HG03575 (cell line): ENCODE data around the gene PTPRK.

ENCODE experiments used
- ATAC-seq: cut with Tn5 transposase; IDR thresholded peaks from one replicate; pipeline ENCODE4 v1.9.1; 2021; ENCODE audit not compliant: unreplicated experiment, insufficient number of reproducible peaks, low FRiP score; ENCODE audit errors: extremely low read depth

Gene PTPRK

GRCh38 chr6:128518434-128519131 is 1.8 kb downstream of the PTPRK start:
- no peak for ATAC-seq

DNA sequence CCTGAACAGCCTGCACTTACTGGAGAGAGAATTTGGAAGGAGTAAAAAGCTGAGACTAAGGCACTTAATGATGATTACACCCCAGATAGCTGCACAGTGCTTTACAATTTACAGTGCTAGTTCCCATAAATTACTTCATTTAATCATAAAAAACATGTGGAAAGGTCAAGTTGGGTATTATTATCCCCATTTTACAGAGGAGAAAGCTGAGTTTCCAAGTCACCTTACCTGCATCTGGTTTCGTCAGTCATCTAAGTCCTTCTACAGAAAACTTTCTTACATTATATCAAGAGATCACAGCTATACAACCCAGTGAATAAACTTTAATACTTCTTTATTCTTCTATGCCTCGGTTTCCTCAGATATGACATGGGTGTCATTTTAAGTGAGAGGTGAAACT is 3.3 kb downstream of the PTPRK start:
- no peak for ATAC-seq

DNA sequence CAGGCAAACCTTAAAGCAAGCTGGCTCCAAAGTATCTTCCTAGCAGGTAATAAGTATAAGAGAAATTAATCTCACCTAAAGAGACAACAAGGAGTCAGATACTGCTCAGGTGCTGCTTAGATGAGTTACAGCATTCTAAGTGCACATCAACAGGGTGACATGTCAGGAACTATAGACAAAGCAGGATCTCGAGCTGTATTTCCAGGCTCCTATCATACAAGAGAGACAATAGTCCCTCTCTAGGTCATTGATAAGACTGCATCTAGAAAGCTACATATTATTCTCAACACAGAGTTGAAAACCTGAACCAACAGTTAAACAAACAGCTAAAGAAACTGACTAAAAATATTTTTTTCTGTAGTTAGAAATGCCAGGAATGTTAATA is 3.9 kb downstream of the PTPRK start:
- no peak for ATAC-seq

DNA sequence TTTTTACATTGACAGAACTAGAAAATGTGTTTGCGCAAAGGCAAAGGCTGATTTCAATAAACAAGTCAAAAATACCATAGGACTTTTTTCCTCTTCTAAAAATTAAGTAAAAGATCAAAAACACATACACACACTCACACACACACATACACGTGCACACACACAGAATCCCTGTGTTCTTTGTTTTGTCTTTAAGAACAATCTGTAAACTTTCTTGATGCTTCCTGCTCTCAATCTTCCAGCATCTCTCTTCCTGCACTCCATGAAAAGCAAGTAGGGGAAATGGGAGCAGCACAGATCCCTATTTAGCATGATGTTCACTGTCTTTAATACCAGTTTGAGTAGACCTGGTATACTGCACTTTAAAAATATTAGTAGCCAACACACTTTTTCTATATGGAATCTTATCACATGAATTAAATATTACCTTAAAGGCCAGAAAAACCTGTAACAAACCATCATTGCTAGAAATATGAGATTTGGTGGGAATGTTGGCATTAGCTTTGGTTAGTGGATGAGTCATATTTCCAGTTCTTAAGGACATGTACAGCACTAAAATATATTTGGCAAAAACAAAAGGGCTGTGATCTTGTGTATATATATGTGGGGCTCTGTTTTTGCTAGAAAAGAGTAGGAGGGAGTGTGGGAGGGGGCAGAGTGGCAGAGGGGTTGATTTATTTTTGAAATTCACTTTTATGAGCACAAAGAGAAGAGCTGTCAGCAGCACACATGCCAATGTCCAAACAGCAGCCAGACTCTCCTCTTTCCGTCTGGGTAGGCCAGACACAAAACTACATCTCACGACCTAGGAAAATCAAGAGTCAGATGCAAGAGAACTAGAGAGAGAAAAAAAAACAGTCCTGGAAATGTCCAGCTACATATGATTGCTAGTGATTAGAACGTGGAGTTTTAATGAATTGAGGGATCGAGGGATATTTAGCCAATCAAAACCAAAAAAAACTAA is 4.6 kb downstream of the PTPRK start:
- ATAC-seq = no peak

- ATAC-seq = no peak
These were observed 6.5 kb downstream of the PTPRK start for GRCh38 chr6:128513878-128514277.

GRCh38 chr6:128512296-128512695 is 8.1 kb downstream of the PTPRK start:
- ATAC-seq = no peak

DNA sequence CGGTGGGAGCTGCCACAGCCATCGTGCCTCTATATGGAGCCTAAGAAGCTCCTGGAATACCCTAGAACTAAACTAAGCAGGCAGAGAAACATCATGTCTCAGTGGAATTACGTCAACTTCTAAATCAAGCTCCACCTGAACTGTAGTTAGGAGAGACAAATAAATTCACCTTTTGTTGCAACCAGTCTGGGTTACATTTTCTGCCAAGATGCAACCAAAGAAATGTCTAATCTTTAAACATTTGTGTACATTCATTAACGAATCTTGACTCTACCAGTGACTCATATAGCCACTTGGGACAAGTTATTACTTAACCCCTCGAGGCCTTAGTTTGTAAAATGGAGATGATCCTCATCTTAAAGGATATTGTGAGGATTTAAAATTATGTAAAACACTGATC is 8.9 kb downstream of the PTPRK start:
- ATAC-seq = no peak

DNA sequence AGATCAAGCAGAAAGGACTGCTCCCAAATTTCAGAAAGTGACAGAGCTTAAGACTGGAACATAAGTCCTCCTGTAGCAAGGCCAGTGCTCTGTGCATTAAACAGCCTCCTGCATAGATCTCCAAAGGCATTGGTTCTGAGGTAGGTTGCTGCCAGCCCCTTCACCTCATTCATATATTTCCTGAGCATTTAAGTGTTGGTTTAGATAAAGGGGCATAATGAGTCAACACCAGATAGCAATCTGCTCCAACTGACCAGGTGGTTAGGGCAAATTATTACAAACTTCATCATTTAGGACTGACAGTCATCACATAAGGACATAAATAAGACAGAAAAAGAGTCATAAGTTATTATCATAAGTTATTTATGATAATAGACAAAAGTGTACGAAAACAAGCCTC is 10.7 kb downstream of the PTPRK start:
- ATAC-seq = no peak

GRCh38 chr6:128508588-128509296 is 11.7 kb downstream of the PTPRK start:
- ATAC-seq = no peak

GRCh38 chr6:128507337-128508310 is 12.8 kb downstream of the PTPRK start:
- no peak for ATAC-seq

DNA sequence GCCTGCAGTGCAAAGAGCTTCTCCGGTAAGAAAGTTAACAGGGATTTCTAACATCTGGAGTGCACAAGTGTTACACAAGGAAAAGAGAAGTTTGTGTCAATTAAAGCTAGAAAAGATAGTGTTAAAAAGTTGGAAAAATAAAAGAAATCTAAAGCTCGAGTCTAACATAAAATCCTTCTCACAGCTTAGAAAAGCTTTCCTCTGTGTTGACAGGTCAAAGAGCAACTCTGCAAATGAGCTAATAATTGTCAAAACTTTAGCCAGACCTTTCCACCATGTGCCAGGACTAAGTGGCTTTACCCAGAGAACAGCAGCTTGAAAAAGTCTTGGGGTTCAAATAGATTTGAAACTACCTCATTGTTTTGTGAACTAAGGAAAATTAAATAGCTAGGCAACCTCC is 14.8 kb downstream of the PTPRK start:
- ATAC-seq = no peak

GRCh38 chr6:128504003-128504654 is 16.3 kb downstream of the PTPRK start:
- no peak for ATAC-seq

DNA sequence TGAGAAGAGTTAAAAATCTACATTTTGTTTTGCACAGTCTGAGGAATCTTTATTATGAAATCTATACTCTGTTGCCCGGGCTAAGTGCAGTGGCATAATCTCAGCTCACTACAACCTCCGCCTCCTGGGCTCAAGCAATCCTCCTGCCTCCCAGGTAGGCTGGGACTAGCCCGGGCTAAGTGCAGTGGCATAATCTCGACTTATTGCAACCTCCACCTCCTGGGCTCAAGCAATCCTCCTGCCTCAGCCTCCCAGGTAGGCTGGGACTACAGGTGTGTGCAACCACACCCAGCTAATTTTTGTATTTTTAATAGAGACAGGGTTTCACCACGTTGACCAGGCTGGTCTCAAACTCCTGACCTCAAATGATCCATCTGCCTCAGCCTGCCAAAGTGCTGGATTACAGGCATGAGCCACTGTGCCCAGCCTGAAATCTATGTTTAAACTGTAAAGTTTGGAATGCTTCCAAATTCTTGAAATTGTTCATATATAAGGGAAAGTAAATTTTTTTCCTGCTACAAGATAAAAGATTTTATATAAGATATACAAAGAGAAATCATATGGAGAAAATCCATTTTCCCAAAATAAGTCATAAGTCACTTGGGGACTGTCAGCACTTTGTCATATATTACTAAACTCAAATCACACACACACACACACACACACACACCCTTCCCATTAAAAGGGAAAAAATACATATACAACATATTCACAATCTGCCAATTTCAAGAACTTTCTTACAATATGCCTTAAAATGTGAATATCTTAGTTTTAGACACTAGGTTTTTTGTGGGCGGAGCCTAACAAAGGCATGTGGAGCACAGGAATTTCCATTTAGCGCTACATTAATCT is 19.4 kb downstream of the PTPRK start:
- no peak for ATAC-seq

DNA sequence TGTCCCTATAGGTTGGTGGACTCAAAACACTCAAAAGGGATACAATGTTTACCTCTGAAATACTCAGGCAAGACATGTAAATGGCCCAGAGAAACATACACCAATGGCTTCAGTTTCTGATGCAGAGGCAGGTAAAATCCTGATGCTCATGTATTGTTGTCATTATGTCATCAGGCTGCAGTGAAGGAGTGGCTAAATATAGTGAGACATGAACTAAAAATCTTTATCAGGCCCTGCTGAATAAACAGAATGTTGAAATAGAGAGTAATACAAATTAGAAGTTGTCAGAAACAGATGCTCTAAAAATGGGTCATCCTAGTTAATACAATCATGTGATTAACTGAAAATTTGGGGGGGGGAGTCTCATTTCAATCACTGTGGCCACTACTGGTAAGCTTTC is 20.4 kb downstream of the PTPRK start:
- ATAC-seq = no peak

DNA sequence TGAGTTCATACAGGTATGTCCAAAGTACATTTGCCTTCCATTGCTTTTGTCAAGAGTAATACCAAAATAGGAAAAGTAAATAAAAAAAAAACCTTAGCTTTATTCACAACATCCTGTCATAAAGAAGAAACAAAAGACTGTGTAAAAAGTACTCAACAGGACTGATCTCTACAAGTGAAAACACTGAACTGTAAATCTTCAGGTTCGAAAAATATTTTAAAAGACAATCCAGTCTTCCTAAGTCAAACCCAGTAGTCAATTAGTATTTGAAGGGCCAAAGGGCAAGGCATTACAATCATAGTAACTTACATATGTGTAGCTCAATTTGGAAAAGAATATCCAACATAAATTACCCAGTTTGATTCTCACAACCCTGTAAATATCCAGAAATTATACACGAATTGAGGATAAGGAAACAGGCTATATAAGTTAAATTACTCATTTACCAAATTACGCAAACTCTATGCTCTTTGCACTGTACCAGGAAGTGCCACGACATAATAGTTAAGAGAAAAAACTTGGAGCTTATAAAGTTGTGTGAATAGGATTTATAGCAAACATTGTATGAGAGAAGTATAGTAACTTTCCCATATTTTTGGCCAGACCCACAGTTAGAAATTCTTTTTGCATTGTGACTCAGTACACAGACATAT is 21.2 kb downstream of the PTPRK start:
- ATAC-seq = no peak

DNA sequence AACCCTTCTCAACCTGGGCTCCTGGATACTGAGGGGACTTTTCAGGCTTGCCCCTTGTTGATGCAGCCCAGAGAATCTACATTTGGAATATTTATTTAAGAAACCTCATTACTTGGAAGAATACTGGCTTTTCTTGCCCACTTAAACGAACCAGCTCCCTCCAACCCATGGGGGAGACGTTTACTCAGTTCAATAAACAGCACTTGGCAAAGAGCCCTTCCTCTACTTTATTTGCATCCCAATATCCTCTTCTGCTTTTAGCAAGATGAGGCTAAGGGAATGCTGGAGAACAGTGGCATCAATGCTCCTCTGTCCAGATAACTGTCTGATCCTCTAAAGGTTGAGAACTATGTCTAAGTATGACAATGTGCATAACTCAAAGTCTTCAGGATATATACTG is 22.2 kb downstream of the PTPRK start:
- no peak for ATAC-seq
